HG03280 (cell line): ENCODE results near the gene CHST3.

ENCODE experiments used
- ATAC-seq: cut with Tn5 transposase; IDR thresholded peaks from one replicate; pipeline ENCODE4 v1.9.1; 2021; ENCODE audit warnings: mild to moderate bottlenecking, moderate library complexity; ENCODE audit not compliant: unreplicated experiment

The CHST3 gene

GRCh38 chr10:72009051-72009424 lies 44.8 kb downstream of the CHST3 start:
- no peak for ATAC-seq

GRCh38 chr10:72009425-72010081 lies 45.4 kb downstream of the CHST3 start:
- ATAC-seq: no peak

- ATAC-seq: no peak
These were observed 46.2 kb downstream of the CHST3 start for GRCh38 chr10:72010234-72010973.

DNA sequence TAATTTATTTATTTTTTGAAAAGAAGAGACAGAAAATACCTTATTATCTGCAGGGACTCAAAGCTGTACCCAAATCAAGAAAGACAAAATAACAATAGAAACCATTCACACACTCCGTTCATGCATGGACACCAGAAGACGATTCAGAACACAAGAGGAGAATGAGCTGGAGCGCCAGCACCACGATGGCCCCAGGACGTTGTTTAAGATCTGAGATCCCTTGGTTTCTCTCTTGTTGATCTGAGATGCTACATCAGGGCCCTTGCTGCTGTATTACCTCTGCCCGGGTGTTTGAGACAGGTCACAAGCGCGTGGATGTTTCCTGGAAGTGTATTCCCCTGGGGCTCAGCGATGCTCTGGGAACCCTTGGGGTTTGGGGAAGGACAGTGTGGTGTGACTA lies 46.8 kb downstream of the CHST3 start:
- ATAC-seq: no peak

DNA sequence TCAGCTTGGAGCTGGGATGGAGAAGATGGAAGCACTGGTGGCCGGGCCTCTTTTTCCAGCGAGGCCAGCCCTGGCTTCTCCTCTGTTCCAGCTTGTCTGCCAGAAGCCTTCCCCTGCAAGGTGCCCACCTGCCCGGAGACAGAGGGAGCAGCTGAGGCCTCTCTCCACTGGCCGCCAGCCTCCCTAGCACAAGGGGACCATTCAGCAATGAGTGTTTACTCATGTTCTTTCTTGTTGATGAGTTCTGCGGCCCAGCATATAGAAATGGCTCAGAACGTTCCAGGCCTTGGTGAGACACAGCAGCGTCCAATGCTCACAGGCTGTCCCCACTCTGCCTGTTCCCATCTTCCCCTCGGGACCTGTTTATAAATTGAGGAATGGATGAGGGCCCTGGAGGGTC lies 47.3 kb downstream of the CHST3 start:
- ATAC-seq: no peak

DNA sequence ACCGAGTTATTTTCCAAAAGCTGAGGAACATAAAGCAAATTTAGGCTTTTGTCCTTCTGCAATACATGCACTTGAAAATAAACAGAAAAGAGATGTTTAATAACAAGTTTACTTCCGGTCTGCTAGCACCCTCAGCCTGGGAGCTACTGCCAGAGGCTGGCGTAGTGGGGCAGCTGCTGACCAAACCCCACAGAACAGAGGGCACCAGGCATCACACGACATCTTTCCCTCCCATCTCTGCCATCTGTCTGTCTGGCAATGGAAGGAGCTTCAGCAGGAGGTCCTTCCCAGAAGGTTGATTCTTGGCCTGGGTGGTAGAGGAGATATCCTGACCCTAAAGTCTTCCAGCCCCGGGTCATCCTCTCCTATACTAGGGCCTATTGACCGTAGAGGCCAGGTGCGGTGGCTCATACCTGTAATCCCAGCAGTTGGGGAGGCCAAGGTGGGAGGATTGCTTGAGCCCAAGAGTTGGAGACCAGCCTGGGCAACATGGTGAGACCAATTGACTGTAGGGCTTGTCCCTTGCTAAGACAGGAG lies 47.8 kb downstream of the CHST3 start:
- no peak for ATAC-seq

GRCh38 chr10:72012796-72013195 lies 48.6 kb downstream of the CHST3 start:
- no peak for ATAC-seq

DNA sequence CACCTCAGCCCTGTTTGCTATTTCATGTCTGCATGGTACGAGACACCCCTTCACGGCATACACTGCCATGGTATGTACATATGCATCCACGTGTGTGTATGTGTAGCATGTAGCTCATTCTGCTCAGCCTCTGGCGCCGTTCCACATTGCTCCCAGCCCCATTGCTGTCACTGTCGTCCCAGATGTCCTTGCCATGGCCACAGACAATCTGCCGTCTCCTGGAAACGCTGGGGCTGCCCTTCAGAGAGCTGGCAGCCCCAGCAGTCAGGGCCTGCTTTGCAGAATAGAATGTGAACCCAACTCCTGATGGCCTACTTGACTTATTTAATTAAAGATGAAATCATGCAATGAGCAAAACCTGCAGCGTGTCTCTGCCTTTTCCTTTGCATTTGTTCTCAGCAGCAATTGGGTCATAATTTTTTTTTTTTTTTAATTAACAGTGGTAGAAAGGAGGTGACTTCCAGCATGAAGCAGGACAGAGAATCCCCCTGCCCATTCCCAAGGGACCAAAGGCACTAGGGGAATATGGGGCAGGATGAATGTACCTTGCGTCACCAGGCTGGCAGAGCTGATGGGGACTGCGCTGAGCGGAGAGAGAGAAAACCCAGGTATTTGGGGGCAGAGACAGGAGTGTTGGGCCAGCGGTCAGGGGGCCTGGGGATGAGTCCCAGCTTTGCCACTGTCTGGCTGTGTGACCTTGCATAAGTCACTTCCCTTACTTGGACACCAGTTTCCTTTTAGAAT lies 49.2 kb downstream of the CHST3 start:
- ATAC-seq: no peak

GRCh38 chr10:72014197-72014596 lies 50.0 kb downstream of the CHST3 start:
- ATAC-seq: no peak

- ATAC-seq: no peak
These were observed 50.7 kb downstream of the CHST3 start for GRCh38 chr10:72014785-72015480.

DNA sequence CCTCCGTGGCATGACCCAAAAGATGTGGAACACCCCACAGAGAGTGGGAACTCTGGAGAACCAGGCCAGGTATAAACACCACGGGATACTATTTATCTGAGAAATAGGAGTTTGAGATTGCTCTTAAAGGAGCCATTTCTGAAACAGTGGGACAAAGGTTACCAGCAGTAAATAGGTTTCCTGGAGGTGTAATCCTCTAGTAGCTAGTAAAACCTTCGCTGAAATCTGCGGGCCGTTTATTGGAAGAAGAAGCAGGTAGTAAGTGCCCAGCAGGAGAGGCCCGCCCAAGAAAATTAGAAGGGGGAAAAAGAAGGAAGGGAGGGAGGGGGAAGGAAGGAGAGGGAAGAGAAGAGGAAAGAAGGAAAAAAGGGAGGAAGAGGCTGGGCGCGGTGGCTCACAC lies 51.6 kb downstream of the CHST3 start:
- no peak for ATAC-seq

DNA sequence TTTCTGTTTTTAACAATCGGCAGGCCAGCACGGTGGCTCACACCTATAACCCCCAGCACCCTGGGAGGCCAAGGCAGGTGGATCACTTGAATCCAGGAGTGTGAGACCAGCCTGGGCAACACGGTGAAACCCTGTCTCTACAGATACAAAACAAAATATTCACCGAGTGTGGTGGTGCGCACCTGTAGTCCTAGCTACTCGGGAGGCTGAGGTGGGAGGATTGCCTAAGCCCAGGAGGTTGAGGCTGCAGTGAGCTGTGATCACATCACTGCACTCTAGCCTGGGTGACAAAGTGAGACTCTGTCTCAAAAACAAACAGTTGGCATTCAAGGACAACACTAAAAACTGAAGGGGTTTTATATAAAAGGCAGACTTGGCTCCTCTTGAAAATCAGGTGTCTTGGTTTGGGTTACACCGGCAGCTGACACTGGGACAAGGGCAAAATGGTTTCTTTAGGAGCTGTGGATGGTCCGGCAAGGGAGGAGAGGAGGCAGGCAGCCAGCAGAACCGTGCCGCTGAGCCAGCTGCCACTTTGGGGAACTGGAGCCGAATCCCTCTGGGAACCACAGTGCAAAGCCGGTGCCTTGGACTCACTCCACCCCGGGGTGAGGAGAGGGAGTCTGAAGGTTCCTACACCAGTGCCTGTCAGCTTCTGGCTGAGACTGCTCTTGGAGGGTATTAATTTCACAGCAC lies 52.6 kb downstream of the CHST3 start:
- ATAC-seq: no peak

DNA sequence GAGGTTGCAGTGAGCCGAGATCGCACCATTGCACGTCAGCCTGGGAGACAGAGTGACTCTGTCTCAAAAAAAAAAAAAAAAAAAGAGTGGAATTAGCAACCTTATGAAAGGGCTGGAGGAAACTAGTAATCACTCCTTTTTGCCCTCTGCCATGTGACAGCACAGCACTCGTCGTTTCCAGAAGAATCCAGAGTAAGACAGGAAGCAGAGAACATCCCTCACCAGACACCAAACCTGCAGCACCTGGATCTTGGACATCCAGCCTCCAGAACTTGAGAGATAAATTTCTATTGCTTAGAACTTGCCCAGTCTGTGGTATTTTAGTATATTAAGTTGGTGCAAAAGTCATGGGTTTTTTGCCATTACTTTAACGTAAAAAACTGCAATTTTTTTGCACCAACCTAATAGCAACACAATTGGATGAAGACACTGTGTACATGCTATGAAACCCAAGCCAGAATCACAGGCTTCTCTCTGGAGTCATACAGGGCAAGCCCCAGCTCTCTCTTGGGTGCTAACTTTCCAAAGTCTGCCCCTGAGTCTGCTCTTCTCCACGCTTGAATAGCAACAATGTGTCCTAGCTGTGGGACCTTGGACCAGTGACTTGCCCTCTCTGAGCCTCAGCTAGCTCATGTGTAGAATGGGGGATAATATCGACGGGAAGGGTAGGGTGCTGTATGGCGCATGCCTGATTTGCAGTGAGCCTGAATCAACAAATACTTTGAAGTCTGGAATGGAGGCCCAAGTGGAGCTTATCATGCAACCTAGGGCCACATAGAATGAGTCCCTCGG lies 55.1 kb downstream of the CHST3 start:
- ATAC-seq: no peak

DNA sequence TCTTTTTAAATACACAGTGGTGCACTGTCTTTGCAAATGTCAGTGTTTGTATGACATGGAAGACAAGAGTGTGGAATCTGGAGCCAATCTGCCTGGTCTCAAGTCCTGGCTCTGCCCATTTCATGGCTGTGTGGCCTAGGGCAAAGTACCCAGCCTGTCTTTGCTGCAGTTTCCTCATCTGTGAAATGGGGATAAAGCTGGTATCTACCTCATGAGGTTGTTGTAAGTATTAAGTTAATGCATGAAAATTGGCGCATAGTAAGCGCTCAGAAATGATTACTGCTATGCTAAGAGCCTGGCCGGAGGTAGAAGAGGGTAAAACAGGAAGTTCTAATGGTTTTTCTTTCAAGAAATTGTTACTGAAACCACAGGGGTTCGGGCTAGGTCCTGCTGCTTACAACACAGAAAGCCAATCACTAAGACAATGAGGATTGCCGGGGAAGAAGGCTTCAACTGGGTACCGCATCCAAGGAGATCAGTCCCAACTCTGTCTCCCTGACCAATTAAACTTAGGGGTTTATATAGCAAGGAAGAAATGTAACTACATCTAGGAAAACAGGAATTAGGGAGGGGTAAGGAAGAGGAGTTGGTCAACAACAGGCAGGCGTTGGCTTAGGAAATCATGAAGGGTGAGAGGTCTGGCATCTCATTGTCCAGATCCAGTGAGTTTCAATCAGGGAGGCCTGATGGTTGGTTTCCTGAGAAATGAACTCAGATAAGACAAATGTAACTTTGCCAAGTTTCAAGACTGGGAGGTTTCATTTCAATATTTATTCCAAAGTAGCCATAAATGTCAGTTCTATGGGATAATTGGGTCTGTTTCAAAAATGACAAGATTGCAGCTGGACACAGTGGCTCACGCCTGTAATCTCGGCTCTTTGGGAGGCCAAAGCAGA lies 57.0 kb downstream of the CHST3 start:
- no peak for ATAC-seq

DNA sequence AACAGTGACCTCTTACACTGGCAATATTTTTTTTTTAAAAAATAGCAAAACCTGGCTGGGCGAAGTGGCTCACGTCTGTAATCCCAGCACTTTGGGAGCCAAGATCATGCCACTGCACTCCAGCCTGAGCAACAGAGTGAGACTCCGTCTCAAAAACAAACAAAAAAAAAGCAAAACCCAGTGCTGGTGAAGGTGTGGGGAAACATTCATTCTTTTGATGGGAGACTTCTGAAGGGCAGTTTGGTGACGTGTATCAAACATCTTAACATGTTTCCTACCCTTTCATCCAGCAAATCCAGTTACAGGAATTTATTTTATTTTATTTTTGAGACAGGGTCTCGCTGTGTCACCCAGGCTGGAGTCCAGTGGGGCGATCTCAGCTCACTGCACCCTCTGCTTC lies 58.0 kb downstream of the CHST3 start:
- no peak for ATAC-seq

DNA sequence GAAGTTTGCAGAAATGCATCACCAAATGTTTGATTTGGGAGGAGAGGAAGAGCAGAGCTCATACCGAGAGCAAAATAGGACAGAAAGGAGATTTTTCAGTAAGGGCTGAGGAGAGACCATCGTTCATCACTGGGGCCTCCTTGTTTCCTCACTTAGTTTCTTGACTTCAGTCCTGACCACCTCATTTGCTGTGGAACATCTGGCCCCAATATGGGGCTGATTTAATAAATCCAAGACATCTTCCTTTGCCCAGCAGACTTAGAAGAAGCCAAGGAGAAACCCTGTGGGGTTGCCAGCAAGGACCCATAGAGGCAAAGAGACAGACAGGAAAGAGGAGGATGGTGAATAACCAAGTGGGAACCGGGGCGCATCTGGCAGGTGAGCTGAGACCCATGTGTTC lies 60.4 kb downstream of the CHST3 start:
- no peak for ATAC-seq

- ATAC-seq: no peak
These were observed 61.2 kb downstream of the CHST3 start for GRCh38 chr10:72025400-72025799.

DNA sequence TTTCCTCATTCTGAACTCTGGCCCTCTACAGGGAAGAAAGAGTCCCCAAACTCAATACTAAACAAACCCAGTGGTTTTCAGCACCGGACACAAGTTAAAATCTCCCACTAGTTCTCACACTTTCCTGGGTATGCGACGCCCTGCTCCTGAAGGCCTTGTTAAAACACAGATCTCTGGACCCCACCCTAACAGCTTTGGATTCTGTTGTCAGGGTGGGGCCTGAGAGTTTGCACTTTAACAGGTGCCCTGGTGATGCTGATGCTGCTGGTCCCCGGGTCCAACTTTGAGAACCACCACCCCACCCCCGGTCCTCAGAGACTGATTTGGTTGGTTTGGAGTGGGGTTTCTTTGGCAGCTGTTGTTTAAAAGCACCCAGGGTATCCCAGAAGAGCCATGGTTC lies 61.6 kb downstream of the CHST3 start:
- no peak for ATAC-seq
